ENCODE data around the gene TRMT10A. TPM values are rescaled to one million over a fixed set of nuclear protein-coding genes. Genes with fewer than 3 reads are reported as not detected.
A peak's percentile ranks its signal among the peaks of the same experiment; 100 is the strongest.

Gene TRMT10A
- 1 to 10 TPM; 7.7 to 8.0 TPM for total RNA-seq

- H3K27ac Mint-ChIP-seq, result peak within 1 kb of the TSS; percentile 98
- no peaks in the 10 kb centered on the region for H3K36me3 Mint-ChIP-seq (ENCODE audit: low read depth)
- ChIA-PET CTCF (interaction anchor here (0.6 to 3.0 kb wide), 8 partner anchors 52 to 568 kb away, joined by 3 to 27 read pairs (median 4); partner anchors contain the start of gene METAP1), POLR2A (interaction anchor here (0.6 to 1.2 kb wide), 4 partner anchors 56 to 634 kb away, joined by 3 read pairs; partner anchors contain the start of gene LAMTOR3)
- H3K27me3 Mint-ChIP-seq, result peaks cover 12% of the 10 kb centered on the region
- H3K4me1 Mint-ChIP-seq (ENCODE audit: low read depth), result peaks cover 8% of the 10 kb centered on the region
- TF ChIP-seq, protein P1, sequence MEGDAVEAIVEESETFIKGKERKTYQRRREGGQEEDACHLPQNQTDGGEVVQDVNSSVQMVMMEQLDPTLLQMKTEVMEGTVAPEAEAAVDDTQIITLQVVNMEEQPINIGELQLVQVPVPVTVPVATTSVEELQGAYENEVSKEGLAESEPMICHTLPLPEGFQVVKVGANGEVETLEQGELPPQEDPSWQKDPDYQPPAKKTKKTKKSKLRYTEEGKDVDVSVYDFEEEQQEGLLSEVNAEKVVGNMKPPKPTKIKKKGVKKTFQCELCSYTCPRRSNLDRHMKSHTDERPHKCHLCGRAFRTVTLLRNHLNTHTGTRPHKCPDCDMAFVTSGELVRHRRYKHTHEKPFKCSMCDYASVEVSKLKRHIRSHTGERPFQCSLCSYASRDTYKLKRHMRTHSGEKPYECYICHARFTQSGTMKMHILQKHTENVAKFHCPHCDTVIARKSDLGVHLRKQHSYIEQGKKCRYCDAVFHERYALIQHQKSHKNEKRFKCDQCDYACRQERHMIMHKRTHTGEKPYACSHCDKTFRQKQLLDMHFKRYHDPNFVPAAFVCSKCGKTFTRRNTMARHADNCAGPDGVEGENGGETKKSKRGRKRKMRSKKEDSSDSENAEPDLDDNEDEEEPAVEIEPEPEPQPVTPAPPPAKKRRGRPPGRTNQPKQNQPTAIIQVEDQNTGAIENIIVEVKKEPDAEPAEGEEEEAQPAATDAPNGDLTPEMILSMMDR (IDR thresholded peaks at IDR 0.05), result no peak
- intact Hi-C loops (cut with micrococcal nuclease), result loop anchor here (5.0 kb wide), 2 partner anchors 329 to 384 kb away; partner anchors contain the start of genes DNAJB14 and LAMTOR3
- DNase-seq (peak; percentile 98), ATAC-seq (peak; percentile 89)
- peak within 1 kb of the TSS; percentile 90 for H3K4me3 Mint-ChIP-seq
- no peaks in the 10 kb centered on the region for H3K9me3 Mint-ChIP-seq
Observed at GRCh38 chr4:99563310-99564186, at the start of gene TRMT10A. Gene TRMT10A, minus strand, starts transcription at chr4:99564039. Its CDS starts 4,701 bp downstream, at chr4:99559338.

DNA sequence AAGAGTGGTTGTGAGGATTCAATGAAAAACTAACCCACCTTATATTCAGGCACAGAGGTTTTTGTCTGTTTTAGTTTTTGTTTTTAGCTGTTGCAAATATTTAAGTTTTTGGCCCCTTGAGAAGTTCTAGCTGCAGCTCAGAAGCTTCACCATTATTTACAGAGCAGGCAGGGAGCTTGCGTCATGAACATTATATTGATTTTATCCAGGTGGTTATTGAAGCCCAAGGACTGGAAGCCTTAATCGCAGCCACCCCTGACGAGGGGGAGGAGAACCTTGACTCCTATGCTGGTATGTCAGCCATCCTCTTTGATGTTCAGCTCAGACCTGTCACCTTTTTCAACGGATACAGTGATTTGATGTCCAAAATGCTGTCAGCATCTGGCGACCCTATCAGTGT lies 48.9 kb upstream of the TRMT10A start:
- Mint-ChIP-seq H3K4me3 (no peak overlapping the region), H3K27me3 (peaks cover 13% of the 10 kb centered on the region), H3K27ac (no peak overlapping the region), H3K9me3 (no peaks in the 10 kb centered on the region), H3K36me3 (ENCODE audit: low read depth) (no peaks in the 10 kb centered on the region), H3K4me1 (ENCODE audit: low read depth) (no peaks in the 10 kb centered on the region)
- TF ChIP-seq, protein P1 (IDR thresholded peaks at IDR 0.05), result no peak
- ChIA-PET CTCF (interaction anchor here (1.0 kb wide), 1 partner anchor 8 kb away, joined by 3 read pairs; no protein-coding TSS in a partner anchor), POLR2A (no interaction called here)
- ATAC-seq, result no peak
- no peak for DNase-seq
- intact Hi-C loops (cut with micrococcal nuclease), result no loop called here

- no peak overlapping the region for H3K27ac Mint-ChIP-seq
- peaks cover 15% of the 10 kb centered on the region for H3K27me3 Mint-ChIP-seq
- no peak overlapping the region for H3K4me3 Mint-ChIP-seq
- TF ChIP-seq, protein P1 (IDR thresholded peaks at IDR 0.05), result no peak
- POLR2A ChIA-PET, result no interaction called here
- no peaks in the 10 kb centered on the region for H3K36me3 Mint-ChIP-seq (ENCODE audit: low read depth)
- CTCF ChIA-PET, result interaction anchor here (1.0 kb wide), 1 partner anchor 9 kb away, joined by 3 read pairs; no protein-coding TSS in a partner anchor
- intact Hi-C loops (cut with micrococcal nuclease), result no loop called here
- no peaks in the 10 kb centered on the region for H3K4me1 Mint-ChIP-seq (ENCODE audit: low read depth)
- no peak for ATAC-seq
- H3K9me3 Mint-ChIP-seq, result no peaks in the 10 kb centered on the region
- DNase-seq, result no peak
Observed at GRCh38 chr4:99612281-99612680, 48.4 kb upstream of the TRMT10A start.

DNA sequence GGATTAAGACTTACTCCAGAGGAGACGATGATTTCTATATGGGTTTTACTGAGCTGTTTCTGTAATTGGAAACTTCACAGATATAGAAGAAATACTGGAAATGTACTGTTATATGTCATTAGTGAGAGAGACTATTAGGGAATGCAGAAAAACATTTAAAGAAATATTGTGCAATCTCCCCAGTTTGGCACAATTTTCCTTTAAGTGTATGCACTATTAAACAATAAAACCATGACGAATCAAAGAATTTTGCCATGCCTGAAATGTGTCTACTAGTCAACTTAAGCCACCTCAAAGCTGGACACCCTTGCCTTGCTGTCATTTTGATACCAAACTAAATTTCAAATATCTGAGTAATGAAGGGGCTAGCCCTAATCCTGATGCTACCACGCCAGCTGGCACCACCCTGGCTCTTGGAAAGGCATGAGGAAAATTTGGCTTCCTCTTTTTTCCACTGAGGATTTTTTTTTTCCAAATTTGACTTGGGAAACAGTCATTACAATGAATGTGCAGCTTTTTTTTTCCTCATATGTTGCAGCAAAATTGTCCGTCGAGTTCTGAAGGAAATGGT lies 46.9 kb upstream of the TRMT10A start:
- ATAC-seq (no peak), DNase-seq (no peak)
- Mint-ChIP-seq H3K27me3 (peaks cover 16% of the 10 kb centered on the region), H3K4me3 (no peak overlapping the region), H3K4me1 (ENCODE audit: low read depth) (no peaks in the 10 kb centered on the region), H3K36me3 (ENCODE audit: low read depth) (no peaks in the 10 kb centered on the region), H3K27ac (no peak overlapping the region), H3K9me3 (no peaks in the 10 kb centered on the region)
- TF ChIP-seq, protein P1 (IDR thresholded peaks at IDR 0.05), result no peak
- ChIA-PET POLR2A (no interaction called here), CTCF (no interaction called here)
- intact Hi-C loops (cut with micrococcal nuclease), result no loop called here

- Mint-ChIP-seq H3K4me3 (no peak overlapping the region), H3K27ac (no peak overlapping the region), H3K4me1 (ENCODE audit: low read depth) (no peaks in the 10 kb centered on the region), H3K36me3 (ENCODE audit: low read depth) (no peaks in the 10 kb centered on the region), H3K9me3 (no peaks in the 10 kb centered on the region), H3K27me3 (peaks cover 19% of the 10 kb centered on the region)
- CTCF ChIA-PET, result no interaction called here
- intact Hi-C loops (cut with micrococcal nuclease), result no loop called here
- no peak for ATAC-seq
- DNase-seq, result no peak
- POLR2A ChIA-PET, result no interaction called here
- TF ChIP-seq, protein P1 (IDR thresholded peaks at IDR 0.05), result no peak
Observed at GRCh38 chr4:99608417-99608816, 44.6 kb upstream of the TRMT10A start.
